ENCODE results near the gene CLP1. TPM values are rescaled to one million over a fixed set of nuclear protein-coding genes. Genes with fewer than 3 reads are reported as not detected.
A peak's percentile ranks its signal among the peaks of the same experiment; 100 is the strongest.

Gene CLP1
- total RNA-seq, 1 donor from 2014 or later = 25.7 TPM

DNA sequence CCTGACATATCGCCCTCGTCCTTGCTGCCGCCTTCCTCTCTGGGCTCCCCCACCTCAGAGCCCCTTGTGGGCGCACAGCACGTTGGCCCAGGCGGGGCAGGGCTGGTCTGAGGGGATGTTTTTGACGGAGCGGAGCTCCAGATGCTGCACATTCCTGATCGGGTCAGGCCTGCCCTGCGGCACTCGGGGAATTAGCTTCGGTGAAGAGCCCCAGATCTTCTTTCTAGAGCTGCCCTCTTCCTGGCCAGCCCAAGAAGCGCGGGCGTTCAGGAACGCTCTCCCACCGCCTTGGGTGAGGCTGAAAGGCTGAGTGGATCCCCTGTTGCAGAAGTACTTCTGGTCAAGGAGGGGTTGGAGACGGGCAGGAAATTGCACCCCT lies 19.9 kb upstream of the CLP1 start:
- peaks cover 12% of the 10 kb centered on the region for H3K27me3 Mint-ChIP-seq (ENCODE audit: low read depth)
- H3K4me3 Mint-ChIP-seq = peak overlapping the region; percentile 99
- H3K27ac Mint-ChIP-seq (ENCODE audit: unreplicated experiment) = peak overlapping the region; percentile 98
- H3K9me3 Mint-ChIP-seq = no peaks in the 10 kb centered on the region
- peaks cover 15% of the 10 kb centered on the region for H3K36me3 Mint-ChIP-seq (ENCODE audit: low read depth)
- DNase-seq (ENCODE audit: low read depth, low spot score) = peak; percentile 58
- peaks cover 42% of the 10 kb centered on the region for H3K4me1 Mint-ChIP-seq
- TF ChIP-seq, protein P1, sequence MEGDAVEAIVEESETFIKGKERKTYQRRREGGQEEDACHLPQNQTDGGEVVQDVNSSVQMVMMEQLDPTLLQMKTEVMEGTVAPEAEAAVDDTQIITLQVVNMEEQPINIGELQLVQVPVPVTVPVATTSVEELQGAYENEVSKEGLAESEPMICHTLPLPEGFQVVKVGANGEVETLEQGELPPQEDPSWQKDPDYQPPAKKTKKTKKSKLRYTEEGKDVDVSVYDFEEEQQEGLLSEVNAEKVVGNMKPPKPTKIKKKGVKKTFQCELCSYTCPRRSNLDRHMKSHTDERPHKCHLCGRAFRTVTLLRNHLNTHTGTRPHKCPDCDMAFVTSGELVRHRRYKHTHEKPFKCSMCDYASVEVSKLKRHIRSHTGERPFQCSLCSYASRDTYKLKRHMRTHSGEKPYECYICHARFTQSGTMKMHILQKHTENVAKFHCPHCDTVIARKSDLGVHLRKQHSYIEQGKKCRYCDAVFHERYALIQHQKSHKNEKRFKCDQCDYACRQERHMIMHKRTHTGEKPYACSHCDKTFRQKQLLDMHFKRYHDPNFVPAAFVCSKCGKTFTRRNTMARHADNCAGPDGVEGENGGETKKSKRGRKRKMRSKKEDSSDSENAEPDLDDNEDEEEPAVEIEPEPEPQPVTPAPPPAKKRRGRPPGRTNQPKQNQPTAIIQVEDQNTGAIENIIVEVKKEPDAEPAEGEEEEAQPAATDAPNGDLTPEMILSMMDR (conservative IDR thresholded peaks at IDR 0.05) = no peak

DNA sequence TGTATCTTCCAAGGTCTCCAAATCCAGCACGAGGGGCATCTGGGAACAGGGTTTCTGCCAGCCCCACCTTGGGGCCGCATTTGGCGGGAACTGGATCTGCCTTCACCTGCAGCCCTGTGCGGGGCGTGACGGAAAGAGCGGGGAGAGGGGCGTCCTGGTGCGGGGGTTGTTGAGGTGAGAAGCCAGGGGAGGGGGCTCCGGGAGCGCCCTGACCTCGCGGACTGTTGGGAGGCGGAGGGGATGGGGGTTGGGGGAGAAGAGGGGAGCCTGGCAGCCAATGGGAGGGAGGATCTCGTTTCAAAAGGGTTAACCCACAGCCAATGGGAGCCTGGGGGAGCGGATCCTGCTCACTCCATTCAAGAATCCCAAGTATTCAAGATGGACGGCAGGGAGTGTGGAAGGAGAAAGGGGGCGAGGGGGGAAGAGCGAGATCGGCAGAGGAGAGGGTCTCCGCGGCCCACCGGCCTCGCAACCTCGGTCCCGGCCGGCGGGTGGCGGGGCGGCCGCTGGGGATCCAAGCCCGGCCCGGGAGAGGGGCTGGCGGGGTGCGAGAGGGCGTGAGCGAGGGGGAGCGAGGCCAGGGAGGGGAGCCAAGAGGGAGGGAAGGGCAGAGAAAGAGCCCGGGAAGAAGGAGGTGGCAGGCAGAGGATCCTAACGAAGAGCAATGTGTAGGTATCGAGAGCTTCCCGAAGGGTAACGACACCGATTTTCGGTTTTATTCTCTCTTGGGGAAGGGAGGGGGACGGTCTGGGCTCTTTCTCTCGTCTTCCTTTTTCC lies 19.4 kb upstream of the CLP1 start:
- peak overlapping the region; percentile 99 for H3K4me3 Mint-ChIP-seq

DNA sequence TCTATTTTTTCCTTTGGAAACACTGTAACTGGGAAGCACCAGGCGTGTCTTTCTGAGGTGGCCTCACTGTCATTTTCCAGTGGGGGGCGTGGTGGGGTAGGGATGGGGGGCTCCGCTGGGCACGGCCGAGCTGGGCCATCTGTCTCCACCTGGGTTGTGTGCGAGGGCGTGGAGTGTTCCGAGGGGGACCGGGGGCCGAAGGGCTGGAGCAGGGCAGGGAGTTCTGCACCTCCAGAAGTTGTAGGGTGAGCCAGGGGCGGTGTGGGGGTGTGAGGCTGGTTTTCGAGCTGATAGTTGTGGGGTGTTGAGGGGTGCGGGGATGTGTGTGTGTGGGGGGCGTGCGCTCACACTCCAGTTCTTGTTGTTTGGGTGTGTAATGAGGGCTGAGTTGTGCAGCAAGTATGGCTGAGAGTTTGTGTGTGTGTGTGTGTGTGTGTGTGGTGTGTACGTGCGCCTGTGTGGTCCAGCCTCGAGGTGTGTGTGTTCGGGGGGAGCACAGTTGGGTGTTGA lies 18.7 kb upstream of the CLP1 start:
- DNase-seq (ENCODE audit: low read depth, low spot score) = no peak
- TF ChIP-seq, protein P1 (conservative IDR thresholded peaks at IDR 0.05) = no peak
- Mint-ChIP-seq H3K4me3 (peak overlapping the region; percentile 99), H3K36me3 (ENCODE audit: low read depth) (peaks cover 22% of the 10 kb centered on the region), H3K27ac (ENCODE audit: unreplicated experiment) (peak overlapping the region; percentile 98), H3K9me3 (no peaks in the 10 kb centered on the region), H3K27me3 (ENCODE audit: low read depth) (peaks cover 13% of the 10 kb centered on the region), H3K4me1 (peaks cover 54% of the 10 kb centered on the region)

More for the DNA sequence above, 19.4 kb upstream of the CLP1 start:
- DNase-seq (ENCODE audit: low read depth, low spot score) = peak; percentile 72
- TF ChIP-seq, protein P1 (conservative IDR thresholded peaks at IDR 0.05) = no peak
- Mint-ChIP-seq H3K4me1 (peaks cover 48% of the 10 kb centered on the region), H3K36me3 (ENCODE audit: low read depth) (peaks cover 18% of the 10 kb centered on the region), H3K27ac (ENCODE audit: unreplicated experiment) (peak overlapping the region; percentile 98), H3K27me3 (ENCODE audit: low read depth) (peaks cover 12% of the 10 kb centered on the region), H3K9me3 (no peaks in the 10 kb centered on the region)

DNA sequence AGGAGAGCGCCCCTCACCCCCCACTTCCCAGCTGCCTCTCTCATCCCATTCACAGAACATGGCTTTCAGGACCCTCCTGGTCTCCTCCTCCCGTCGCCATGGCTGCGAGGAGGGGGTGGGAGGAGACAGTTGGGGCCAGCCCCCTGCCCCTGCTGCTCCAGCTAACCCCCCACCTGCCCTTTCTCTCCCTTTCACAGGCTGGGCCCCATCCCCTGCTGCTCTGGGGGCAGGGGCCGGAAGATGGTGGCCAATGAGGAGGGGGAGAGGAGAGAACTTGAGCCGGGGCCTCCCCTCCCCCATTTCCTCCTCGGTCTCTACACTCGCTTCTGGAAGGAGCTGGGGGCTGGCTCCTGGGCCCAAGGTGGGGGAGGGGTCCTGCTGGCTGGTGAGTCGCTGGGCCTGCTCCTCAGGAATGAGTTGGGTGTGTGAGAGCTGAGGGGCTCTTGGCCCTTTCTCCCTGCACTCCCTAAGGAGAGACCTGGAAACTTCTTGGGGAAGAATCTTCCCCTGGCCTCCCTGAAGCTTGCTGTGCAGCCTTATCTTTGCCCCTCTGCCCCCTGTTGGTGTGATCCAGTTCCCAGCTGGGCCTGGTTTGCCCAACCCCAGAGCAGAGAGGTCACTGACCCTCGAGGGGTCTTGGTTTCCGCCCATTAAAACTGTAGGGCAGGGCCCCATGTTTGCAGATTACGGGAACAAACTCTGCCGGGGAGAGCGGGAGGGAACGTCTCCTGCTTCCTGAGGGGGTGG lies 18.1 kb upstream of the CLP1 start:
- Mint-ChIP-seq H3K4me3 (peak overlapping the region; percentile 99), H3K27ac (ENCODE audit: unreplicated experiment) (peak overlapping the region; percentile 98), H3K9me3 (no peaks in the 10 kb centered on the region), H3K4me1 (peaks cover 58% of the 10 kb centered on the region), H3K27me3 (ENCODE audit: low read depth) (peaks cover 15% of the 10 kb centered on the region), H3K36me3 (ENCODE audit: low read depth) (peaks cover 23% of the 10 kb centered on the region)
- TF ChIP-seq, protein P1 (conservative IDR thresholded peaks at IDR 0.05) = peak; percentile 30
- DNase-seq (ENCODE audit: low read depth, low spot score) = peak; percentile 92

DNA sequence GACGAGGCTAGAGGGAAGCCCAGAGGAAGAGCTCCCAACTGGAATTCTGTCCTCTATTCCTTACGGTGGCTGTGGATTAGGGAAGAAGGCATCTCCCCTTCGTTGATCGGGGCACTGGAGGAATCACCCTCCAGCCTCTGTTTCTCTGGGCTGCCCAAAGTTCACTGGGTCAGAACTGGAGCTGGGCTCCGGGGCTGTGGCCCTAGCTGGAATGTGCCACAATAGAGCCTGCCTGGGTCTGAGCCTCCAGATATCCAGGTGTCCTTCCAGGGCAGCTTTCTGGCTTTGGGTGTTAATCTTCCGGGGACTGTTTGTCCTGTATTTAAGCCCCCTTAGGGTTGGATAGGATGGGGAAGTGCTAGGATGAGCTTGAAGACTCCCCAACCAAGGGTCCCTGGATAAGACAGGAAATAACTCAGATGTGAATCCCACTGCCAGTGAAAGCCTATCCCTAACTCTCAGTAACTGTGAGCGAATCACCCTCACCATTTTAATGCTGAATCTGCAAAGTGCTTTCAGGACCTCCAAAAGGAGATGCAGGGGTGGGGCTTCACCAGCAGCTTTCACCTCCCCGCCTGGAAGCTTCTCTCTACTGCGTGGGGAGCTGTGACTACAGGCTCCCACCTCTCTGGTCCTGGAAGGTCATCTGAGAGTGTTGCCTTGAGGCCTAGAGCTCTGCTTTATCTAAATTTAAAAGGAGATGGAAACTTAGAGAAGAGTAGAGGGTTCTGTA lies 17.3 kb upstream of the CLP1 start:
- Mint-ChIP-seq H3K36me3 (ENCODE audit: low read depth) (peaks cover 23% of the 10 kb centered on the region), H3K27ac (ENCODE audit: unreplicated experiment) (peak overlapping the region; percentile 98), H3K4me1 (peaks cover 66% of the 10 kb centered on the region), H3K4me3 (peak overlapping the region; percentile 99), H3K27me3 (ENCODE audit: low read depth) (peaks cover 22% of the 10 kb centered on the region), H3K9me3 (no peaks in the 10 kb centered on the region)
- DNase-seq (ENCODE audit: low read depth, low spot score) = no peak
- TF ChIP-seq, protein P1 (conservative IDR thresholded peaks at IDR 0.05) = no peak
